Nucleus accumbens (tissue), 56 donors: ENCODE data around the gene TLE3.

Source experiments
- DNase-seq, 56 donors: peaks; one replicate each; lab custom pipeline; 2025; lab: John Stamatoyannopoulos, UW

The TLE3 gene

DNA sequence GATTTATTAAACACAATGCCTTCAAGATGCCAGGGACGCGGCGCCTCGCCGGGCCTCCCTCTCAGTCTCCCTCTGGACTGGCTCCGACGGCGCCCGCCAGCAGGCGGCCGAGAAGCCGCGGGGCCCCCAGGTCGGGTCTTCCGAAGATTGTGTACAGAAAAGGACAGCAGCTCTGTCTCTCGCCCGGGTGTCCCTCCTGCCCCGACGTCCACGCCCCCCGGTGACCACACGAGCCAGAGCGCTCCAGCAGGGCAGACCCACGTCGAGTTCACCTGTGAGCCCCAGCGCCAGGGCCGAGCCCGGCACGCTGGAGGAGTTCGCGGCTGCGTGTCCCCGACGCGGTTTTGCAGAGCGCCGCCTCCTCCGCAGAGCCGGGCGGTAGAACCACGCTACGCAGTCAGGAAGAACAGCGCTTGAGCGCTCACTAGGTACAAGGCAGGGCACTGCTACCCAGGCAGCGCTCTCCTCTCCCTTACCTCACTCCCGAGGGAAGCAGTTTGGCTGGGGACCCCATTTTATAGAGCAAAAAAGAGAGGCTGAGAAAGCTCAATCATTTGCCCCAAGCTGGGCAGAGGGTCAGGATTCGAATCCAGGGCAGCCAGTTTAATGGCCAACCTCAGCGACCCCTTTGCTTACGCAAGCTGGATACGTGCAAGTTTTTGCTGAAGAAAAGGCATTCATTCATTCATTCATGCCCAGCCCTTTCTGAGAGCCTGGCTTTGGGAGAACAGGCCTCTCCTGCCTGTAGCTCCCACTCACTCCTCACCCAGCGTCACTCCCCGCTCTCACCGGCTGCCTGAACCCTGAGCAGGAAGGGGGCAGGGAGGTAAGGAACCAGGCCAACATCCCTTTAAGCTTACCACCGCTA, 3.0 kb upstream of the TLE3 start:
- DNase-seq, result peak in 3 of 56 donors; percentile 18 to 44 (median 36)

GRCh38 chr15:70099967-70100473, 2.3 kb upstream of the TLE3 start:
- DNase-seq, result no peak

DNA sequence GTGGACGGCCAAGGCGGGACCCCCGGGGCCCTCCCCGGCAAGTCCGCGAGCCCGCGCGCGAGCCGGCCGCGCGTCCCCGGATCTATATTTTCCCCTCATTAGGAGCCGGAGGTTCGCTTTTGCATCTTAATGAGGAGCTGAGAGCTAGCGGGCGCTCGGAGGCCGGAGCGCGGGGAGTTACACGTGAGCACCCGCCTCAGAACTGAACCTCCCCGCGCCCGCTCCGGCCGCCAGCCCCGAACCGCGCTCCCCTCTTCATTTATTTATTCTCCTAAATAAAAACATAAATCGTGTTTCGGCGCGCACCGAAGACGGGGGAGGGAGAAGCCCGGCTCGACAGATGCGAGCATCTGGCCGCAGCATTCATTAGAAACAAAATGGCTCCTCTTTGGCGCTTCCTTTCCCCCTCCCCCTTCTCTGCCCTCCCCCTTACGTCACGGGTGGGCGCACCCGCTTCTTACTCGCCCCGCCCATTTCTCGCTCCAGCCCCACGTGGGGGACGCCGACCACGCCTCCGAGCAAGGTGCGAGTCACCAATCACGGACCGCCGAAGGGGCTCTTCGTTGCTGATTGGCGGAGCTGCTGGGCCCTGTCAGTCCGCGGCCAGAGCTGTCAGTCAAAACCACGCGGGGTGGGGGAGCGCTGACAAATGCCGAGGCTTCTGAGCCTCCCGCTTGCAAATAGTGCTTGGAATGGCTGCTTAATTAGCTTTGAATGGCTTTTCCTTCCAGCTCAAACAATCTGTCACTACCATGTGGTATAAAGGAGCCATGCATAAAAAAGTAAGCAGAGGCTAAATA, 1.6 kb upstream of the TLE3 start:
- DNase-seq, result peak; percentile 84 to 100 (median 99)

- DNase-seq, result peak in 32 of 56 donors; percentile 26 to 85 (median 56)
Measured at GRCh38 chr15:70098461-70099166, 897 bp upstream of the TLE3 start.

GRCh38 chr15:70098153-70098460, 390 bp upstream of the TLE3 start:
- peak in 1 of 56 donors; percentile 45 for DNase-seq

- no peak for DNase-seq
Measured at GRCh38 chr15:70097063-70097320, 725 bp downstream of the TLE3 start.

DNA sequence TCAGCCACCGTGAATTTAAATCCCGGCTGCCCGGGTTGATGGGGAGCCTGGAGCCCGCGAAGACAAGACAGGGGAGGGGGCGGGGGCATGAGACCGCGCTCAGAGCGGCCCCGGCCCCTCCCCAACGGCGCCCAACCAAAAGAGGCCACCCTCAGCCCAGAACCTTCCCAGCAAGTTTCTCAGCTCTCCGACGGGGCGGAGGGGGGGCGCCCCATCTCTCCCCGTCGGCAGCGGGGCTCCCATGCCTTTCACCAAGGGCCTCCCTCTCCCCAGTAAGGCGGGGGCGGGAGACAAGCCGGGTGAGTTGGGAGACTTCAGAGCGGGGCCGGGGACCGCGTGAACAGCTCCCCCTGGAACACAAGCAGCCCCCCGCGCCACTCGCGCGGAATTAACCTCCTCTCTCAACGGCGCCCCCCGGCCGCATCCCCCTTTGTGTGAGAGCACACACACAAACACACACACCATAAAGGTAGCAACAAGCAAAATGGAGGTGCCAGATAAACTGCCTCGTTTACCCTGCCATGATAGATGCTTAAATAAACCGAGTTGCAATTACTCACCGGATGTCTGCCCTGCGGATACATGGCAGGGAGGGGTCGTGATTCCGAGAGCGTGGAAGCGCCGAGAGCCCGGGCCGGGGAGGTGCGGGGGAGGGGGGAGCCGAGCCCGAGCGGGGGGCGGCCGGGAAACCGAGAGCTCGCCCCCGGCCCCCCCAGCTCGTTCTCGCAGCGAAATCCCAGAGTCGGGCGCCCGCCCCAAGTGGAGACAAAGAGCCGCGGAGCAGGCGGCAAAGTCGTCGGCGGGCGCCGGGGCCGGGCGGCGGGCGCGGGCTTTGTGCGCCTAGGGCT, 1.3 kb downstream of the TLE3 start:
- DNase-seq, result peak in 10 of 56 donors; percentile 20 to 62 (median 32)

DNA sequence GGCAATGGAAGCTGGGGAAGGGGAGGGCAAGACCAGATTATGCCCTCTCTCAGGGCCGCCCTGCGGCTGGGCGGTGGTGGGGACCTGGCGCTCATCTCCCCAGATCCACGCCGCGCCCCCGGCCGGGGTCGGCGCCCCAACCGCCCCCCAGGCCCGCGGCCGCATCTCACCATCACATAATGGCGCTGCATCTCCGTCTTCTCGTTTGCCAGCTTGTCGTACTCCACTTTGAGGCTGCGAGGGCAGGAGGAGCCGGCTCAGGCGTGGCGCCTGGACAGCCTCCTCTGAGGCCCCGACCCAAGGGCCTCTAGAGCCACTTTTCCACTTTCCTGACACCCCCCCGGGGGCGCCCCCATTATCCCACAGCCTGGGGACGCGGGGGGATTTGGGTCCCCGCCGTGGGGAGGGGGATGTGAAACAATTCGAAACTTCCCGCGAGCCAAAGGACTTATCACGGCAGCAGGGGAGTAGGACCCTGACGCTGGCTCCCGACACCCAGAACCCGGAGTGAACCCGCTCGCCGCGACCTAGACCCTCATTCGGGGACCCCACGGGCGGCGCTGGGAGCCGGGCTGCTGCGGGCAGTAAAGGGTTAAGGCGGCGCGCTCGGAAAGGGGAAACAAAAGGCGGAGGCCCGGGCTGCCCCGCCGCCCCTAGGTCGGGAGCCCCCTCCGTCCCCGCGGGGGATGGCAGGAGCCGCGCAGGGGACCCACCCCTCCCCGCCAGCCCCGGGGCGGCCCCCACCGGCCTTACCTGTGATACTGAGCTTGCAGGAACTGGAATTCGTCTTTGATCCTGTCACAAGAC, 2.1 kb downstream of the TLE3 start:
- DNase-seq, result peak in 4 of 56 donors; percentile 27 to 62 (median 43)

- DNase-seq, result no peak
Measured at GRCh38 chr15:70094690-70095311, 2.9 kb downstream of the TLE3 start.

GRCh38 chr15:70093481-70094319, 4.0 kb downstream of the TLE3 start:
- DNase-seq, result peak in 1 of 56 donors; percentile 25

- no peak for DNase-seq
Measured at GRCh38 chr15:70093070-70093469, 4.6 kb downstream of the TLE3 start.

DNA sequence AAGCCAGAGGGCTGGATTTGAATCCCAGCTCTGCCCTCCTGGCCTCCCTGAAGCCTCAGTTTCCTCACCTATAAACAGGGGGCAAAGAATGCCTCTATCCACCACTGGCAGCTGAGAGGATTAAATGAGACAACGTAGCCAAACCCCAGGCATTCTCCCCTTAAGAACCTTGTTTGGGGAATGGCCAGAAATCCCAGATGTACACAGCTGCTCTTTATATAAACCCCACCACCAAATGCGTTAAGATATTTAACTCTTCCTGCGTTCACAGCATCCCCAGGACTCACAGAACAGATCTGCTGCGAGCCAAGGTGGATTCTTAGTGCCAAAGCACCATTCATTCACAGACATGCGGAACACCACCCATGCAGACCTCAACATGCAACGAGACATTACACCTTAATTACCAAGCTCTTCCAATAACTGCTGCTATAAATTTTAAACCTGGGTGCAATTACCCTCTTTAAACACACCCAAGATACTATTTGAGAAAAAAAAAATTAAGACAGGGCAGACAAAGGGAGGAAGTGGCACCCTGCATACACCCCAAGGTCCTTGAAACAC, 5.2 kb downstream of the TLE3 start:
- DNase-seq, result no peak

DNA sequence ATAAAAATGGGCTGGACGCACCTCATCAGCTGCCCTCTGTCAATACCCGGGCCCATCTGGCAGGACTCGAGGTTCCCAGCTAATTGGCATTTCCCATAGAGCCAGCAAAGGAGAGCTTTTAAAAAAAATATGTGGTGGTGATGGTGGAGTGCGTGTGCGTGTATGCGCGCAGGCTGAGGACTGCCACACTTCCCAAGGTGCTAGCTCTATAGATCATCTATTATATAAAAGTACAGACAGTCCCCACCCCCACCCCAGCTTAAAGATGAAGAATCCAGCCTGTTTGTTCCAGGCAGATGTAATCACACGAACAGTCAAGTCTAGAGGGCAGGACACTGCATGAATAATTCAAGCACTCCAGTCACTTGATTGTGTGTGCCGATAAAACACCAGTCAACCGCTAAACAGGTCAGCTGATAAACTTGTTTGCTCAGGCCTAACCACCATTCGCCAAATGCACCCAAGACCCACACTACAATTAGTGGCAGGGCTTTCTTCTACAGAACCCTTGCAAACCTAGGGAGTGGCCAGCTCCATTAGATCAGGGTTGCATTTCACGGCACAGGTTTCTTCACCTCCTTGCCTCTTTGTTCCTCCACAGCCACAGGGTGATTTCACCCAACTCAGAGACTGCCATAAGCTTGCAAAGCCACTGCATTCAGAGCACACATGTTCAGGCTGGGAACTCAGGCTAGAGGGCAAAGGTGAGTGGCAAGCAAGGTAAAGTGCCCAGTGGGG, 5.8 kb downstream of the TLE3 start:
- peak in 19 of 56 donors; percentile 12 to 63 (median 31) for DNase-seq

- no peak for DNase-seq
Measured at GRCh38 chr15:70090436-70091296, 7.1 kb downstream of the TLE3 start.

DNA sequence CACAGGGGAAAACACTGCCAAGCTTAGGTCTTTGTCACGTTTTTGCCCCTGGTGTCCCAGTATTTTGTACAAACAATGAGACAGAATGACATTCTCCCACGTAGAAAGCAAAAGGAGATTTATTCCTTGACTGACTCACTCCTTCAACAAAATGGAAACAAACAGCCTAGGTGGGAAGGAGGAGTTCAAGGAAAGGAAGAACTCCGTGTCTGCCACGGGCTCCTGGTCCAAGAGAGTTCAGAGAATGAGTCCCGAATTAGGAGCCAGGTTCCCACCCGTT, 8.1 kb downstream of the TLE3 start:
- DNase-seq, result no peak
